ENCODE measurements around the gene MRPL58.
"Not testable (repeated sequence)": the region's sequence is repeated elsewhere in the genome, so short reads cannot be mapped to it uniquely, and the experiment has no call there.

The MRPL58 gene

DNA sequence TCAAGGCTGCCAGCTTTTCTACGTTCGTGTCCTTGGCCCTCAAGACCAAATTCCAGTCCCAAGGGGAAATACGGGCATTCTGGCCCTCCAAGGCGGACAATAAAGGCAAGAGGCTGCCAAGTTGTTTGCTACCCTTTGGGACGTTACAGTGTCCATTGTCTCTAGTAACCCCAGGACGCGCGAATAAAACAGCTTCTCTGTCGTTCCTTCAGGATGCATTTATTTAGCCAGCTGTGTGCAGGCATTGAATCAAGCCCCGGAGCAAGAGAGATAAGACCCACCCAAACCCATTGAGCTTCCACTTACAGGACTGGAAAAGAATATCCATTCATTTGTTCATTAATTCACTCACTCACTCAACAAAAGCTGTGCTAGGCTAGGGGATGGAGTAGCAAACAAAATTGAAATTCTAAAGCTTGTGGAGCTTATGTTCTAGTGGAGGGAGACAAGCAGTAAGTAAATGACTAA, 656 bp downstream of the MRPL58 start:
- DNase-seq (ENCODE audit: low read depth): no peak

DNA sequence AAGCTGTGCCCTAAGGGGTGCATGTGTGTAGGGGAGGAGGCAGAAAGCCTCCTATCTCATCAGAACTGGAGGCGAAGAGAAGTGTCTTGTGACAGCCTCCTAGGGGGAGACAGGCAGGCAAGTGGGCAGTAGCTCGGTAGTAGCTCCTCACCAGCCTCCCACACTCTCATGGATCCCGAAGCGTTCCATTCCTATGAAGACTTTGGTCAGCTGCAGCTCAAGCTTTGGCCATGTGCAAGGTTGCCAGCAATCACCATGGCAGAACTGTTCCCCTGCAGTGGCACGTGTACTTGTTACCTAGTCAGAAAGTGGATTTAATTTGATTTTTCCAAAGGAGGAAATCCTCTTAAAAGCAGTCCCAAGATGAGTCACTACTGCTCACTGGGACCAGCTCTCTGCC, 6.7 kb downstream of the MRPL58 start:
- no peak for DNase-seq (ENCODE audit: low read depth)

DNA sequence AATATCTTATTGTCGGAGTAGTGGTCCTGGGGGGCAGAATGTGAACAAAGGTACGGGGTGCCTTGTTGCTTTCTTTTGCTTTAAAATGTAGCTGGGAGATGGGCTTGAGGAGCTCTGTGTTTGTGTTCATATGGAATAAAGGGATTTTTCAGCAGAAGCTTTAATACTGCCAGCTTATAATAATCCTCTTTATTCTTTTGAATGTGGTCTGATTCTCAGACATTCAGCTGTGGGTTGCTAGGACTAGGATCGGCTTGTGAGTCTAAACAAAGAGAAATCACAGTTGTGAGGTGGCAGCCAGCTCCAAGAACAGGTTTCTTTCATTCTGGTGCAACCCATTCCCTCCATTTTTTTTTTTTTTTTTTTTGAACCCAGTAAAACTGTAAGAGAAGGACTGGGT, 7.2 kb downstream of the MRPL58 start:
- no peak for DNase-seq (ENCODE audit: low read depth)

DNA sequence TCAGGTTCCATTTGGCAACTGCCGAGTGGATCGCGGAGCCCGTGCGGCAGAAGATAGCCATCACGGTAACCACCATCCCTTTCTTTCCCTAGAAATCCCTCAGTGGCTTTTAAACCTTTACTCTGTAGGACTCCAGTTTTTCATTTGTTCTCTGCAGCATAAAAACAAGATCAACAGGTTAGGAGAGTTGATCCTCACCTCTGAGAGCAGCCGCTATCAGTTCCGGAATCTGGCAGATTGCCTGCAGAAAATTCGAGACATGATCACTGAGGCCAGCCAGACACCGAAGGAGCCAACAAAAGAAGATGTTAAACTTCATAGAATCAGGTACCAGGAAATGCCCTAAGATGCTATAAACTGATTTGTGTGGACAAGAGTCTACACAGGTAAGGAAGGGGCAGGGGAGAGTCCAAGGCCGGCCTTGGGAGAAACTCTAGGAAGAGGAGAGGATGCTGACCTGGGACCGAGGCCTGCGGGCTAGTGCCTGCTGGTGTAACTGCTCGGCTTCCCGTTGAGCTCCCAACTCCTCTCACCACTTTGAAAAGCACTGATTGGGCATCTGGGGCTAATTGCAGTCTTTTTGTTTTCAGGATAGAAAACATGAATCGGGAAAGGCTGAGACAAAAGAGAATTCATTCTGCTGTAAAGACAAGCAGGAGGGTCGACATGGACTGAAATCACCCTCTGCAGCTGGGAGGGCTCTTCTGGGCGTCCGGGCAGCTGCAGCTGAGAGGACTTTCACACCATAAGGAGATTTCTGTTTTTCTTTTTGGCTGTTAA, 8.1 kb downstream of the MRPL58 start:
- no peak for DNase-seq (ENCODE audit: low read depth)

DNA sequence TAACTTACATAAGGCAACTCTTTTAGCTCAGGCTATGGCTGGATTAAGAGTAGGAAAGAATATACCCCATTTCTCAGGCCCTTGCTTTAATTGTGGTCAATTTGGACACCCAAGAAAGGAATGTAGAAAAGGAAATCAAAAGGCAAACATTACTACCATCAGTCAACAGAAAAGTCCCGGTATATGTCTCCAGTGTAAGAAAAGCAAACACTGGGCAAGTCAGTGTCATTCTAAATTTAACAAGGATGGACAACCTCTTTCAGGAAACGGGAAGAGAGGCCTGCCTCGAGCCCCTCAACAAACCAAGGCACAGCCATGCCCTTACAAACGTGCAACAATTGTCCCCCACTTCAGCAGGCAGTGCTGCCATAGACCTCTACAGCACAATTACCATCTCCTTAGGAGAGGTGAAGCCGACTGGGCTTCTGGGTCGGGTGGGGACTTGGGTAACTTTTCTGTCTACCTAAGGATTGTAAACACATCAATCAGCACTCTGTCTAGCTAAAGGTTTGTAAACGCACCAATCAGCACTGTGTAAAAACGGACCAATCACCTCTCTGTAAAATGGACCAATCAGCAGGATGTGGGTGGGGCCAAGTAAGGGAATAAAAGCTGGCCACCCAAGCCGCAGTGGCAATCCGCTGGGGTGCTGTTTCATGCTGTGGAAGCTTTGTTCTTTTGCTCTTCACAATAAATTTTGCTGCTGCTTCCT, 12.4 kb downstream of the MRPL58 start:
- no peak for DNase-seq (ENCODE audit: low read depth)

DNA sequence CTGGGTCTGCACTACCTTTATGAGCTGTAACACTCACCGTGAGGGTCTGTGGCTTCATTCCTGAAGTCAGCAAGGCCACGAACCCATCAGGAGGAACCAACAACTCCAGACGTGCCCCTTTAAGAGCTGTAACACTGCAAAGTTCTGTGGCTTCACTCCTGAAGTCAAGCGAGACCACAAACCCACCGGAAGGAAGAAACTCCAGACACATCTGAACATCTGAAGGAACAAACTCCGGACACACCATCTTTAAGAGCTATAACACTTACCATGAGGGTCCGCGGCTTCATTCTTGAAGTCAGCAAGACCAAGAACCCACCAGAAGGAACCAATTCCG, 12.9 kb downstream of the MRPL58 start:
- not testable (repeated sequence) for DNase-seq (ENCODE audit: low read depth)

DNA sequence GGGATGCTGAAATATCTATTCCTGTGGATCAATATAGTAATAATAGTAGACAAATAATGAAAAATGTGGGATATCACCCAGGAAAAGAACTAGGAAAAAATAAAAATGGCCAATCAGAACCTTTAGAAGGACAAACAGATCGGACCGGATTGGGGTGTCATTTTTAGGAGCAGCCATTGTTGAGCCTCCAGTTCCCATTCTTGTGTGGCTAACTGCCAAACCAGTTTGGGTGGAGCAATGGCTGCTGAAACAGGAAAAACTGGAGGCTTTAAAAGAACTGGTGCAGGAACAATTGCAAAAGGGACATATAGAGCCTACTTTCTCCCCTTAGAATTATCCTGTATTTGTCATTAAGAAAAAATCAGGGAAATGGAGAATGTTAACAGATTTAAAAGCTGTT, 14.2 kb downstream of the MRPL58 start:
- not testable (repeated sequence) for DNase-seq (ENCODE audit: low read depth)

DNA sequence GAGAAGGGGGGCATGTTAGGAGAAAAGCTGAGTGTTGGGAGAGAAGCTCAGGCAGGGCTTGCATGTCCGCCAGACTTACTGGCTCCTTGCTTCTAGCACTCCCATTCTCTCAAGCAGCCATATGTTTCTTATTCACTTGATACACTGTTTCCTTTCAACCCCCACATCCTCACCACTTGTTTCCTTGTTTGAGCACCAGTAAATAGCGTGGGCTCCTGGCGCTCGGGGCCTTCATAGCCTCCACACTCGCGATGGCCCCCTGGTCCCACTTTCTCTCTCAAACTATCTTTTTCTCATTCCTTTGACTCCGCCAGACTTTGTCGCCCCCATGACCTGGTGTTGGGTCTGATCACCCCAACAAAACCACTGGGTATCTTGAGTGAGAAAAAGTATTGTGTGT, 17.7 kb downstream of the MRPL58 start:
- DNase-seq (ENCODE audit: low read depth): no peak

DNA sequence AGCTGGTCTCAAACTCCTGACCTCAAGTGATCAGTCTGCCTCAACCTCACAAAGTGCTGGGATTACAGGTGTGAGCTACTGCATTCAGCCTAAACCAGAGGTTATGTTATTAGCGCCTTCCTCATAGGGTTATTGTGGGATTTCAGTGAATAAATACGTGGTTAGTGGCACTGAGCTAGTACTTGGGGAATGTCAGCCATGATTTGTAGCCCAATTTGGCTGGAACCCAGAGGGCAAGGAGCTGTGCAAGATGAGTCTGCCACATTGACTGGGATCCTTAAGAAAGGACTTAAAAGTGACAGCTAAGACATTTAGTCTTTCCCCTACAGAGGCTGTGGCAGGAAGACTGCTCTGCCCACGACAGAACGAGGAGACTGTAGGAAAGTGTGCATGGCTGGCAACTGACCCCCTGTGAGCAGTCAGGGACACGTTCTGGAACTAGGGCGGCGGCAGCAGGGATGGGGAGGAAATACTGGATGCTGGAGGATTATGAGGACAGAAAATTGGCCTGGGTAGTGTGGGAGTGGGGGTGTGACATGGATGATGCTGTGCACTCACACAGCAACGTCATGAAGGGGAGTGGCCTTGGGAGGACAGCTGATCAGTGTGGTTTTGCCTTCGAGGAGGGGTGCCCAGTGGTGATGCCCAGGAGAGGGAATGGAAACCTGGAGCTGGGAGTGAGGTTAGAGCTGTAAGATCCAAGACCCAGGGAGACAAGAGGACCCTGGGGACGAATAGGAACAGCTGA, 19.7 kb downstream of the MRPL58 start:
- DNase-seq (ENCODE audit: low read depth): no peak

DNA sequence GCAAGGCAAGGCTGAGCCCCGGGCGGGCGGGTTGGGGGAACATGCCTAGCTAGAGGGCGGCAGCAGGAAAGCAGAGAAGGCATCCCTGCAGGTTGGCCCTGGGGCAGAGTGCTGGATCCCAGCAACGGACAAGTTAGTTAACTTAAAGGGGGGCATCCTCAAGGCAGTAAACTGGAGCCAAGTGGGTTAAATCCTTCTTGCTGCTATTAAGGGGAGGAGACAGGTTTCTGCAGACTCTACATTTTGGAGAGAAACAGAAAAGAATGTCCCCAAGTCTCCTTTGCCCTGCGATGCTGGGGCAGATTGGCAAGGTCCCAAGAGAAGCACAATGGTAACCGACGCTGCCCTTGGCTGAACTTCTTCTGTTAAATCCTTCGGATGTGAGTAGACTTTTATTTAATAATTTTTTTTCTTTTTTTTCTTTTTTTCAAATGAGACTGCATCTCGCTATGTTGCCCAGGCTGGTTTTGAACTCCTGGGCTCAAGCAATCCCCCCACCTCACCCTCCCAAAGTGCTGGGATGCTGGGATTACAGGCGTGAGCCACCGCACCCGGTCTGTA, 20.3 kb downstream of the MRPL58 start:
- no peak for DNase-seq (ENCODE audit: low read depth)

DNA sequence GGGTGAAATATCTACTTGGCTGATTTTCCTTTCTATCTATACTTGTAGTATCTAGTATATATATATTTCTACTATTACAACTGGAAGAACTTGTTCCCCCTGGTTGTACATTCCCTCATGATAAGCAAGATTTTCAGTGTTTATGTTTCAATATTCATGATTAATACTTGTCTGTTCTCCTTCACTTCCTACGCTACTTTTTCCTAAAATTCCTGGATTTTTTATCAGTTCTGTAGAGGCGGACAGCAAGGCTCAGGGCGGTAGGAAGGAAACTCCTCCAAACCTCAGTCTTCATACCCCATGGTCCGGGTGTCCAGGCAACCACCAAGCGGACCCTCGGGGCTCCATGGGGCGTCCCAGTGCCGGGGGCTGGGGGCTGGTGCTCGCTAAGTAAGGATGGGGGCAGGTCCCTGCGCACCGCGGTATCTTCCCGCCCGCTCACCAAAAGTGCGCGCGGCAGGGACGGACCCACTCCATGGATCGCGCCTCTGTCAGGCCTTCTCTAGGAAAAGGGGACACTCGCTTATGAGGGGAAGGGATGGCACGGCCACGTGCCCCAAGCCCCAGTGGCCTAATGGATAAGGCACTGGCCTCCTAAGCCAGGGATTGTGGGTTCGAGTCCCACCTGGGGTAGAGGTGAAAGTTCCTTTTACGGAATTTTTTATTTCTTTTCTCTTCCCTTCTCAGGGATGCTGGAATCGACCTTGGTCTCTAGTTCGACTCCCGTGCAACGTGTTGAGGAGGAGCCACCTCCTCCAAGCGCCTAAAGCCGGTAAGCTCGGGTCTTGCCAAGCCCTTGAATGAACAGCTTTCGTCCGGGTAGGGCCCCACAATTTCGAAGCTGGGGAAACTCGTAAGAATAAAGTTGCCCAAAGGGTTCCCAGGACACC, 21.1 kb downstream of the MRPL58 start:
- DNase-seq (ENCODE audit: low read depth): peak; percentile 66

DNA sequence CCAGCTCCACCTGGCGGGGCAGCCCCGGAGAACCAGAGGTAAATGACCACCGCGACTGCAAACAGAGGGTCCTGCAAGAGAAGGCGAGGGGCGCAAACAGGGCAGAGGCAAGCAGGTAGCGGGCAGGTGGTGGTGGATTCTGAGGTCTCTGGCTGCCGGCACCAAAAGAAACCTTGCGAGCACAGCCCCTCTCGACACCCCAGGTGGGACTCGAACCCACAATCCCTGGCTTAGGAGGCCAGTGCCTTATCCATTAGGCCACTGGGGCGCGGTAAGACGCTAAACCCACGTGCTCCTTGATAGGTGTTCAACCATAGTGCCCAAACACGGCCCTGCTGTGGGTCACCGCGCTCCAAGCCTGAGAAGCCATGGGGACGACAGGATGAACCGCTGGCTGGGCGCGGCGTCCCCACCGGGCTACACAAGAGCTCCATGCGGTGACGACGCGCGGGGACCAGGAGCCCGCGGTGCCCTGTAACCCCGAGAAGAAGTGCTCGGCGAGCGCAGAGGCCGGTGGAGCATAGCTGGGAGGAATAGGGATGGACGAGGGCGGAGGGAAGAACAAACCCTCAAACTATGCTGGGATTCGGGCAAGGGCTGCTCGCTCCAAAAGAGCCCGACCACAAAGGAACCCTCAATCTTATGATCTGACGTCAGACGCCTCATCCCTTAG, 21.9 kb downstream of the MRPL58 start:
- DNase-seq (ENCODE audit: low read depth): peak; percentile 59

DNA sequence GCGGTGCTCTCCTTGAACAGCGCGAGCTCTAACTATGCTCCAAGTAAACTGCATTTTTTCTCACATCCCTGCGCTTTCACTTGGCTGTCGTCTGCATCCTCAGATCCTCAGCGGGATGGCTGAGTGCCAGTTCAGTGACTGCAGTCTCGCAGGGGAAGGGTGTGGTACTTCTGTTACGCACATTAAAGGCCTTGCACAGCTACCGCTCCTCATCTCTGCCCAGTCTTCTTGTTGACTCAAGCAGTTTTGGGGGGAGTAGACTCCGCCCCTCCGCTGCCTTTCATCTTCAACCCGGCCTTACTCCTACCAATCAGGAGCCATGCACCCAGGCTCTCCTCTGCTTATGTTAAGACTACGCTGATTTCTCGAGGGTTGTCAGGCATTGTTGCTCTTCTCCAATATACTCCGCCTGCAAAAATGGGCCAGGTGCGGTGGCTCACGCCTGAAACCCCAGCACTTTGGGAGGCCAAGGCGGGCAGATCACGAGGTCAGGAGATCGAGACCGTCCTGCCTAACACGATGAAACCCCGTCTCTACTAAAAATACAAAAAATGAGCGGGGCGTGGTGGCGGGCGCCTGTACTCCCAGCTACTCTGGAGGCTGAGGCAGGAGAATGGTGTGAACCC, 24.3 kb downstream of the MRPL58 start:
- DNase-seq (ENCODE audit: low read depth): peak; percentile 85

DNA sequence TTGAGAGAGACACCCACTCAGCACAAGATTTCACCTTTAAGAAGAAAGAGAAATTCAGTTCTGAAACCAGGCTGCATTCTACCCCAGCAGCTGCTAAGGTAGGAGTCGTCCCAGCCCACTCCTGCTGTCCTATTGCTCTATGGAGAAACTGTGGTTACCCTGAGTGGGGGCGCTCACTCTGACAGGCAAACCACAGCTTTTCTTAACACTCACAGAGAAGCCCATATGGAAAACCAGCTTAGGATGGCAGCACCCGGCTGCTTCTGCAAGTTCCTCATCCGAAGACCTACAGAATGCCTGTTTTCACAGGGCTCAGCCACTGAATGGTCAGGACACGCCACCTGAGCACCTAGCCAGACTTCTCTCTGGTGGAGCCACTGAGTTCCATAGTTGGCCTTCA, 26.8 kb downstream of the MRPL58 start:
- DNase-seq (ENCODE audit: low read depth): no peak

DNA sequence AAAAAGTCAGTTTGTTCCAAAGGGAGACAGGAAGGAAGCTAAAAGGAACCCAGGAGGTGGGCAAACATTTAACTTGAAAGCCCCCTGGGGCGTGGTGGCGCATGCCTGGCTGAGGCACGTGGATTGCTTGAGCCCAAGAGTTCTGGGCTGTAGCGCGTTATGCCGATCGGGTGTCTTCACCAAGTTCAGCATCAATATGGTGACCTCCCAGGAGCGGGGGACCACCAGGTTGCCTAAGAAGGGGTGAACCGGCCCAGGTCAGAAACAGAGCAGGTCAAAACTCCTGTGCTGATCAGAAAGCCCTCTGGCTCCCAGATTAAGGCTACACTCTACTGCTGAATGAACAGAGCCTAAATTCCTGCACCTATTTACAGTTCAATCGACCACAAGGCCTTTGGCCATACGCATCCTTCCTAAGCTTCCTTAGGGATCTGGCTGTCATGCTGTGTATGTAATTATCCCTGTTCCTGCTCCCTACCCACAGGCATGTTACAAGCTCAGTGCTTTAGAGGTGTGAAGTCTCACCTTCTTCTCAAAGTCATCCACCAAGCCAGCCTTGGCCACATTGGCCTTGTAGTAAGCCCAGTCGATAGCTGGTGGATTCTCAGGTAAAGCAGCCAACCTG, 29.3 kb downstream of the MRPL58 start:
- no peak for DNase-seq (ENCODE audit: low read depth)

DNA sequence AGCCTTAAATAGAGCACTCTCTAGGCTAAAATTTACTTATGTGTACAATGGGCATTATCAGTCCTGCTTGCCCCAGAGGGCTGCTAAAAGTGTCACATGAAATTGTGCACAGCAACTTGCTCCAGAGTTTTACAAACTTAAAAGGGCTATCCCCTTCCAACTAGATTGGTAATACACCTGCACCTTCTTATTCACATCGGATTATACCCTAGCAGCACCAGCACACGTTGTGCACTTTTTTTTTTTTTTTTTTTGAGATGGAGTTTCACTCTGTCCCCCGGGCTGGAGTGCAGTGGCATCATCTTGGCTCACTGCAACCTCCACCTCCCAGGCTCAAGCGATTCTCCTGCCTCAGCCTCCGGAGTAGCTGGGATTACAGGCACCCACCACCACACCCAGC, 31.3 kb downstream of the MRPL58 start:
- DNase-seq (ENCODE audit: low read depth): not testable (repeated sequence)

DNA sequence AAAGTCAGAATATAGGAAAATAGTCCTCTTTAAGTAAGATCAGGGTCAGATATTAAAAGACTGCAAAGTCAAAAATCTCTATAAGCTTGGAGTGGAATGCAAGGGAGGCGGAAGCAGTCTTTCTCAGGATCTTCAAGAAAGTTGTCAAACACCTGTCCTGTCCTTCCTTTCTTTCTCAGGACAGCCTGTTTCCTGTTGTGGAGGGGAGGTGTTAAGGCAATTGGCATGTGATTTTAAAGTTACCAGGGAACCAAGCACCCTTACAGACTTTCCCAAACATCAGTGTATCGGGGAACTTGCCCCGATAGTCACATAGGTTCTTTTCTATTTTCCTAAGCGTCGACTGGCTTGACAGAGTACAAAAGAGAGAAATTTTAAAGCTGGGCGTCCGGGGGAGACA, 32.2 kb downstream of the MRPL58 start:
- no peak for DNase-seq (ENCODE audit: low read depth)

DNA sequence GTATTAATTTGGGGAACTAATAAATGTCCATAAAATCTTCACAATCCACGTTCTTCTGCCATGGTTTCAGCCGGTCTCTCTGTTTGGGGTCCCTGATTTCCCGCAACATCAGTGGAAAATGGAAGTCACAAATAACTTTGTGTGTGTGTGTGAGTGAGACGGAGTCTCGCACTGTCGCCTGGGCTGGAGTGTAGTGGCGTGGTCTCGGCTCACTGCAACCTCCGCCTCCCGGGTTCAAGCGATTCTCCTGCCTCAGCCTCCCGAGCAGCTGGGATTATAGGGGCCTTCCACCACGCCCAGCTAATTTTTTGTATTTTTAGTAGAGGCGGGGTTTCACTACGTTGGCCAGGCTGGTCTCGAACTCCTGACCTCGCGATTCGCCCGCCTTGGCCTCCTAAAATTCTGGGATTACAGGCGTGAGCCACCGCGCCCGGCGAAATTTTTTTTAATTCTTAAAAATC, 33.5 kb downstream of the MRPL58 start:
- DNase-seq (ENCODE audit: low read depth): not testable (repeated sequence)

DNA sequence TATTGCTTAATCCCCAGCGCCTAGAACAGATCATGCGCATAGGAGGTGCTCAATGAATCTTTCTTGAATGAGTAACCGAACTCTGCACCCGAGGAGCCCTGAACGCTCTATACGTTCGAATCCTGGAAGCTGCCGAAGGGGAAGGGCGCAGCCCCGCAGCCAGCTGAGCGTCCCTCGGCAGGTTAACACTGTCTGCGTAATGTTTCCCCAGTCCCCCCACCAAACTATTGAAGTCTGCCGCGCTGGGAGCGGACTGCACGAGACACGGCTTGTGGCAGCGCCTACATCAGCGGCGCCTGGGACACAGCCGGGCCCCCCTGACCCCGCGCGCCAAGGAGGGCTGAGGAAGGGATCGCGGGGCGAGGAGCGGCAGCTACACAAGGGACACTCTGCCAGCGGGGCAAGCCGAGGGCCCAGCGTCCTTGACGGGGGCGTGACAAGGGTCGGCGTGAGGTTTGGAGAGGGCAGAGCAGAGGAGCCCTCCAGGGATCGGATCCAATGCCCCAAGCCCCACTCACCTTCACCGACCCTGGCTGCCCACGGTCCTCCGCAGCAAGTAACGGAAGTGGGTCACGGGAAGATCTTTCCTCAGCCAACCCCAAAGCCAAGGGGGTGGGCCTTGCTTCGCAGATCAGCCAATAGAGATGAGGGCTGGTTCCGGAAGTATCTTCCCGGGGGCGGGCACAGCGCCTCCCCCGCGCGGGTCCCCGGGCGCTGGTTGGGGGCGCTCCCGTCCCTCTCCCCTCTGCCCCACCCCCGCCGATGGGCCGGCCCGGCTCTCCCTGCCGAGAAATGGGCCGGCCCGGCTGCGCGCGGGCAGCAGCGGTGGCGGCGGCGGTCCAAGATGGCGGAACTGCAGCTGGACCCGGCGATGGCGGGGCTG, 34.2 kb downstream of the MRPL58 start, which contains the start of the genes ATP5PD and KCTD2:
TSS of gene ATP5PD (minus strand) at position 563 of the 883 bp plus-strand sequence. CDS start 4,319 bp downstream, outside the sequence.
TSS of gene KCTD2 (plus strand) at position 819 of the 883 bp plus-strand sequence. CDS start at position 845, 26 bp downstream.
- DNase-seq (ENCODE audit: low read depth): peak; percentile 94
